ENCODE data around the gene CDKL5.

DNA sequence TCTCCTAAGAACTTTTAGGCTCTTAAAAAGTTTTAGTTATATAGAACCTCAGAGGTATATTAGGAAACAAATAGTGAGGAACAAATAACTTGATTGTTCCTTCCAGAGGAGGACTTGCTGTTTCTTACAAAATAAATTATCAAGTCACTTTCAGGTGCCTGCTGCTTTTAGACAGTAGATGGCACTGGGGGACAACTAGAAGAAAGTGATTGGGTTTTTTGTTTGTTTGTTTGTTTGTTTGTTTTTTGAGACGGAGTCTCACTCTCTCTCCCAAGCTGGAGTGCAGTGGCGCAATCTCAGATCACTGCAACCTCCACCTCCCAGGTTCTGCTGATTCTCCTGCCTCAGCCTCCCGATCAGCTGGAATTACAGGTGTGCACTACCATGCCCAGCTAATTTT is 35.4 kb upstream of the CDKL5 start:
- TF ChIP-seq POLR2A (IDR thresholded peaks at IDR 0.05; ENCODE audit: low read length): no peak
- TF ChIP-seq GATA1 (IDR thresholded peaks at IDR 0.05; ENCODE audit: low read depth, low read length): no peak
